ENCODE results near the gene CYB5RL. TPM values are rescaled to one million over a fixed set of nuclear protein-coding genes. Genes with fewer than 3 reads are reported as not detected.
A peak's percentile ranks its signal among the peaks of the same experiment; 100 is the strongest.

Gene CYB5RL
- total RNA-seq, 2 donors from 2014 or later = 8.7 to 9.0 TPM

- no peak for DNase-seq (ENCODE audit: low spot score)
- Histone ChIP-seq H3K27me3 (replicated peaks; ENCODE audit: insufficient read depth) (no peaks in the 10 kb centered on the region), H3K4me1 (ENCODE audit: control insufficient read depth in 1 of 2, low read depth in 2 of 2) (peaks cover 0 to 1% of the 10 kb centered on the region in 2 donors), H3K9me3 (no peaks in the 10 kb centered on the region), H3K36me3 (peaks cover 15% of the 10 kb centered on the region), H3K4me3 (no peak overlapping the region), H3K27ac (no peak overlapping the region)
- no peak for ATAC-seq (ENCODE audit: insufficient number of reproducible peaks, low FRiP score, low read depth)
- TF ChIP-seq, protein P1, sequence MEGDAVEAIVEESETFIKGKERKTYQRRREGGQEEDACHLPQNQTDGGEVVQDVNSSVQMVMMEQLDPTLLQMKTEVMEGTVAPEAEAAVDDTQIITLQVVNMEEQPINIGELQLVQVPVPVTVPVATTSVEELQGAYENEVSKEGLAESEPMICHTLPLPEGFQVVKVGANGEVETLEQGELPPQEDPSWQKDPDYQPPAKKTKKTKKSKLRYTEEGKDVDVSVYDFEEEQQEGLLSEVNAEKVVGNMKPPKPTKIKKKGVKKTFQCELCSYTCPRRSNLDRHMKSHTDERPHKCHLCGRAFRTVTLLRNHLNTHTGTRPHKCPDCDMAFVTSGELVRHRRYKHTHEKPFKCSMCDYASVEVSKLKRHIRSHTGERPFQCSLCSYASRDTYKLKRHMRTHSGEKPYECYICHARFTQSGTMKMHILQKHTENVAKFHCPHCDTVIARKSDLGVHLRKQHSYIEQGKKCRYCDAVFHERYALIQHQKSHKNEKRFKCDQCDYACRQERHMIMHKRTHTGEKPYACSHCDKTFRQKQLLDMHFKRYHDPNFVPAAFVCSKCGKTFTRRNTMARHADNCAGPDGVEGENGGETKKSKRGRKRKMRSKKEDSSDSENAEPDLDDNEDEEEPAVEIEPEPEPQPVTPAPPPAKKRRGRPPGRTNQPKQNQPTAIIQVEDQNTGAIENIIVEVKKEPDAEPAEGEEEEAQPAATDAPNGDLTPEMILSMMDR (IDR thresholded peaks at IDR 0.05) = no peak
Measured at GRCh38 chr1:54244655-54245054, 44.8 kb upstream of the CYB5RL start.

GRCh38 chr1:54243022-54243421, 43.2 kb upstream of the CYB5RL start:
- no peak for ATAC-seq (ENCODE audit: insufficient number of reproducible peaks, low FRiP score, low read depth)
- Histone ChIP-seq H3K4me1 (ENCODE audit: control insufficient read depth in 1 of 2, low read depth in 2 of 2) (peaks cover 0 to 7% of the 10 kb centered on the region in 2 donors), H3K4me3 (no peak overlapping the region), H3K36me3 (peaks cover 22% of the 10 kb centered on the region), H3K27me3 (replicated peaks; ENCODE audit: insufficient read depth) (no peaks in the 10 kb centered on the region), H3K9me3 (no peaks in the 10 kb centered on the region), H3K27ac (no peak overlapping the region)
- TF ChIP-seq, protein P1 (IDR thresholded peaks at IDR 0.05) = no peak
- DNase-seq (ENCODE audit: low spot score) = no peak

DNA sequence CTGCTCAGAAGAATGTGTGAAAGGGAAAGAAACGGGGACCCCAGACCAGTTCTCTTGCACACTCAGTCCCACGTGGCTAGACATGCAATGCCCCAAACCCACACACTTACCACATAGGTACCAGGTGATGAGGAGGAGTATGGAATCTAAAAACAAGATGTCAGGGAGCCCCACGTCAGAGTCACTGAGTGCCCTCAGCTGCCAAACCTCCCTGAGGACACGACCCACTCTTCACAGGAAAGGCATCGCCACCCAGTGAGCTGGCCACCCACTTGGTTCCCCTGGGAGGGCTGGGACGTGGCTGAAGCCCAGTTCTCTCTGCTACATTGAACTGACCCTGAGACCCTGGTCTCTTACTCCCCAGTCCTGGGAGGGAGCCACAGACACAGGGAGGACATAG, 41.5 kb upstream of the CYB5RL start:
- Histone ChIP-seq H3K36me3 (peaks cover 18% of the 10 kb centered on the region), H3K4me3 (no peak overlapping the region), H3K27ac (no peak overlapping the region), H3K4me1 (ENCODE audit: control insufficient read depth in 1 of 2, low read depth in 2 of 2) (peaks cover 0 to 7% of the 10 kb centered on the region in 2 donors), H3K27me3 (replicated peaks; ENCODE audit: insufficient read depth) (no peaks in the 10 kb centered on the region), H3K9me3 (no peaks in the 10 kb centered on the region)
- TF ChIP-seq, protein P1 (IDR thresholded peaks at IDR 0.05) = no peak
- DNase-seq (ENCODE audit: low spot score) (no peak), ATAC-seq (ENCODE audit: insufficient number of reproducible peaks, low FRiP score, low read depth) (no peak)

GRCh38 chr1:54240741-54241335, 41.0 kb upstream of the CYB5RL start:
- DNase-seq (ENCODE audit: low spot score) (no peak), ATAC-seq (ENCODE audit: insufficient number of reproducible peaks, low FRiP score, low read depth) (no peak)
- H3K4me3 ChIP-seq = no peak overlapping the region
- peaks cover 0 to 7% of the 10 kb centered on the region in 2 donors for H3K4me1 ChIP-seq (ENCODE audit: control insufficient read depth in 1 of 2, low read depth in 2 of 2)
- TF ChIP-seq, protein P1 (IDR thresholded peaks at IDR 0.05) = no peak
- no peaks in the 10 kb centered on the region for H3K9me3 ChIP-seq
- H3K27ac ChIP-seq = no peak overlapping the region
- peaks cover 18% of the 10 kb centered on the region for H3K36me3 ChIP-seq
- H3K27me3 ChIP-seq (replicated peaks; ENCODE audit: insufficient read depth) = no peaks in the 10 kb centered on the region

DNA sequence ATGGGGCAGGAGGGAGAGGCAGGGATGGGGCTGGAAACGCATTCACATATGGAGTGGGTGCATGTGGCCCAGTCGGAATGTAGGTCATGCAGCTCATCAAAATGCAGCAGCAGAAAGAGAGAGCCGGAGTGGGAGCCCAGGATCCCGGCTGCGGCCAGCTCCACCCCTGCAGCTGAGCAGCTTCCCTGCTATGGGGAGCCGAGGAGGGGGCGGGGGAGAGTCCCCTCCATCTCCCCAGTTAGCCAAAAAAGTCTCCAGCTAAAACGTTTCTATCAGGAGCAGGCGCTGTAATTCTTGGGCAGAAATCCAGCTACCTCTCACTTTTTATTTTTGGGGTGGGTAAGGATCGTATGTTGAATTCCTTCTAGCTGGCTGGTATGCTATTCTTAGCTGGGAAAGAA, 39.8 kb upstream of the CYB5RL start:
- H3K9me3 ChIP-seq = no peaks in the 10 kb centered on the region
- H3K4me1 ChIP-seq (ENCODE audit: control insufficient read depth in 1 of 2, low read depth in 2 of 2) = peaks cover 0 to 7% of the 10 kb centered on the region in 2 donors
- peak overlapping the region; percentile 60 to 61 for H3K27ac ChIP-seq
- H3K4me3 ChIP-seq = no peak overlapping the region
- DNase-seq (ENCODE audit: low spot score) (no peak), ATAC-seq (ENCODE audit: insufficient number of reproducible peaks, low FRiP score, low read depth) (peak; percentile 39)
- TF ChIP-seq, protein P1 (IDR thresholded peaks at IDR 0.05) = no peak
- H3K27me3 ChIP-seq (replicated peaks; ENCODE audit: insufficient read depth) = no peaks in the 10 kb centered on the region
- H3K36me3 ChIP-seq = peaks cover 14% of the 10 kb centered on the region
